Measurements from ENCODE around the gene LKAAEAR1. TPM values are rescaled to one million over a fixed set of nuclear protein-coding genes. Genes with fewer than 3 reads are reported as not detected.

LKAAEAR1 gene
- total RNA-seq, 1 donor from 2014 or later = not detected

DNA sequence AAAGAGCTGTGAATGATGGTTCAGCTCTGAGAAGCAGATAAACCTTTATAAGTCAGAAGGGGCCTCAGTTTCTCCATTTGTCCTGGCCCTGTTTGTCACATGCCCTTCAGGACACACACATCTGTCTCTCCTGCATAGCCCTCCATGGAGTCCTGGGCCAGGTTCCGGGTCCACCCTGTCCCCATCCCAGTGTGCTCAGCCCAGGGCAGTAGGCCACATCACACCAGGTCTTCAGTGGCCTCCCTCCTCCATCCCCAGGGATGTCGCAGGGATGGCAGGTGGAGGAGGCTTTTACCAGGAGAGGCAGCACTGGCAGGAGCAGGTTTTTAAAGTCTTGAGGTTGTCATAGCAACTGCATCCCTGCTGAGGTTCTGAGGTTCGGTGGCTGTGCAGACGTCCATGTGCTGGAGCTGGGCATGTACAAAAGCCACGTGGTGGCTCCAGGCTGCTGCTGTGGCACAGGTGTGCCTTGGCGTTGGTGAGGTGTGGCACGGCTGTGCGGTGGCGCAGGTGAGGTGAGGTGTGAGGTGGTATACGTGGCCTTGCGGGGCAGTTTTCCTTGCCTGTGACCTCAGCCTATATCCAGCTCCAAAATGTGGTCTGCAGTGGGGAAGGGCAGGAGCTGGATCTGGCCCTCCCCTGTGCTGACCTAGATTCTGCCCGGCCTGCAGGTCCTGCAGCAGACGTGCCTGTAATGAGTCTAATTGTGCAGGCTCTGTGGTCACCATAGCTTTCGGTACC lies 31.1 kb upstream of the LKAAEAR1 start:
- H3K36me3 Mint-ChIP-seq (ENCODE audit: low read depth) = no peaks in the 10 kb centered on the region
- no peak overlapping the region for H3K27ac Mint-ChIP-seq (ENCODE audit: unreplicated experiment)
- H3K4me3 Mint-ChIP-seq = no peak overlapping the region
- no peaks in the 10 kb centered on the region for H3K9me3 Mint-ChIP-seq
- peaks cover 5% of the 10 kb centered on the region for H3K4me1 Mint-ChIP-seq
- TF ChIP-seq, protein P1, sequence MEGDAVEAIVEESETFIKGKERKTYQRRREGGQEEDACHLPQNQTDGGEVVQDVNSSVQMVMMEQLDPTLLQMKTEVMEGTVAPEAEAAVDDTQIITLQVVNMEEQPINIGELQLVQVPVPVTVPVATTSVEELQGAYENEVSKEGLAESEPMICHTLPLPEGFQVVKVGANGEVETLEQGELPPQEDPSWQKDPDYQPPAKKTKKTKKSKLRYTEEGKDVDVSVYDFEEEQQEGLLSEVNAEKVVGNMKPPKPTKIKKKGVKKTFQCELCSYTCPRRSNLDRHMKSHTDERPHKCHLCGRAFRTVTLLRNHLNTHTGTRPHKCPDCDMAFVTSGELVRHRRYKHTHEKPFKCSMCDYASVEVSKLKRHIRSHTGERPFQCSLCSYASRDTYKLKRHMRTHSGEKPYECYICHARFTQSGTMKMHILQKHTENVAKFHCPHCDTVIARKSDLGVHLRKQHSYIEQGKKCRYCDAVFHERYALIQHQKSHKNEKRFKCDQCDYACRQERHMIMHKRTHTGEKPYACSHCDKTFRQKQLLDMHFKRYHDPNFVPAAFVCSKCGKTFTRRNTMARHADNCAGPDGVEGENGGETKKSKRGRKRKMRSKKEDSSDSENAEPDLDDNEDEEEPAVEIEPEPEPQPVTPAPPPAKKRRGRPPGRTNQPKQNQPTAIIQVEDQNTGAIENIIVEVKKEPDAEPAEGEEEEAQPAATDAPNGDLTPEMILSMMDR (conservative IDR thresholded peaks at IDR 0.05) = no peak
- H3K27me3 Mint-ChIP-seq (ENCODE audit: low read depth) = peaks cover under 1% of the 10 kb centered on the region
- no peak for DNase-seq (ENCODE audit: low read depth, low spot score)

DNA sequence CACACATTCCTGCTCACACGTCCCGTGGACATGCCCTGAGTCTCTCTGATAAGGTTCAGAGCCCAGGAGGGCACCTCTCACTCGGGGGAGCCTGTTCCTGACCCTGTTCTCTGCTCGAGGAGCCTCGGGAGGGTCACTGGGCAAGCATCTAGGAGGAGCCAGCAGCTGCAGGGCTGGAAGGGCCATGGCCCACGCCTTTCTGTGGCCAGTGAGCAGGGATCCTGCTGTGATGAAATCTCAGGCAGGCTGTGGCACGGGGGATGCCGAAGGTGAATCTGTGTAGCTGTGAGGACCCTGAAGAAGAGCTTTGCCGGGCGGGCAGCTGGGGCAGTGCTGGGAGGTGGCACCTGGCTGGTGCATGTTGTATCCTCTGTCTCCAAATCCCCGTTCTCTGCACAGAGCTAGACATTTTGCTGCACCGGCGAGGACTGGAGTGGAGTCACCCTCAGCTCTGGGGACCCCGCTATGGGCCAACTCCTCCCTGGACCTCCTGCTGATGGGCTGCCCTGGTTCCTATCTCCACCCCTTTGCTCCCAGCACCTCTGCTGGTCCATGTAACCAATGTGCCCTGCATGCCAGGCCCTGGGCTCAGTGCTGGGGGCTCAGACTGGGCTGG lies 30.3 kb upstream of the LKAAEAR1 start:
- no peaks in the 10 kb centered on the region for H3K27me3 Mint-ChIP-seq (ENCODE audit: low read depth)
- TF ChIP-seq, protein P1 (conservative IDR thresholded peaks at IDR 0.05) = no peak
- H3K36me3 Mint-ChIP-seq (ENCODE audit: low read depth) = no peaks in the 10 kb centered on the region
- H3K27ac Mint-ChIP-seq (ENCODE audit: unreplicated experiment) = no peak overlapping the region
- no peak overlapping the region for H3K4me3 Mint-ChIP-seq
- H3K9me3 Mint-ChIP-seq = no peaks in the 10 kb centered on the region
- no peak for DNase-seq (ENCODE audit: low read depth, low spot score)
- H3K4me1 Mint-ChIP-seq = no peaks in the 10 kb centered on the region

DNA sequence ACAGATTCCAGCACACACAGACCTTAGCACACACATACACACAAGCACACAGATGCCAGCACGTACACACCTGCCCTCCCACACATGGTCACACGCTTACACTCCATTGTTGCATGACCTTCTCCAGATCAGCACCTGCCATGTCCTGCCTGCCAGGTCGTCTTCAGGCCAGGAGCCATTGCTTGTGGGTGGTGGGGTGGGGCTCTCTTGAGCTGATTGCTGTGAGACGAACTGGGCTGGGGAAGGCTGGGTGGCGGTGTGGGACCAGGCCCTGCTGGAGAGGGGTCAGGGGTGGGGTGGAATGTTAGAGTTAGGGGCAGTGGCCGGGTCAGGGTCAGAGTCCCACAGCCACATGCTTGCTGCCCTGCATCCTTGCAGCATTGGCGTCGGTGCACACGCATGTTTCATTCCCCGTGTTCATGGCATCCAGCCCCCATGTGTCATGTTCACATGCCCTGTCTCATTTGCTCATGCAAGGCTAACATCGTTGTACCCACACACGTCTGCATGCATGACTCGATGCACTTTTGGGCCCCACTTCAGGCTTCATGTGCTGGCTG lies 29.7 kb upstream of the LKAAEAR1 start:
- no peak for DNase-seq (ENCODE audit: low read depth, low spot score)
- H3K27me3 Mint-ChIP-seq (ENCODE audit: low read depth) = no peaks in the 10 kb centered on the region
- H3K4me1 Mint-ChIP-seq = no peaks in the 10 kb centered on the region
- no peak overlapping the region for H3K4me3 Mint-ChIP-seq
- H3K27ac Mint-ChIP-seq (ENCODE audit: unreplicated experiment) = no peak overlapping the region
- no peaks in the 10 kb centered on the region for H3K9me3 Mint-ChIP-seq
- TF ChIP-seq, protein P1 (conservative IDR thresholded peaks at IDR 0.05) = no peak
- H3K36me3 Mint-ChIP-seq (ENCODE audit: low read depth) = no peaks in the 10 kb centered on the region

DNA sequence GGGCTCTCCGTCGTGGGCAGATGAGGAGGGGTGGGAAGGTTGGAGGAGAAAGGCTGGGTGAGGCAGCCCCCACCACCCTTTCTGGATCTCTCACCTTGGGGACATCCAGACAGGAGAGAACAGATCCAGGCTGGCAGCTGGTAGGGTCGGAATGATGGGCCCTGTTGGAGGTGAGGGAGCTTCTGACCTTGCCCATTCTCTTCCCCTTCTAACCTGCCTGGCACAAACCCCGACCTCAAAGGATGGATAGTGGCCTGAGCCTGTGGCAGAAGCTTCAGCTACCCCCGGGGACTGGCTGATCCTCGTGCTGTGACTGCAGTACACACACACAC lies 29.2 kb upstream of the LKAAEAR1 start:
- H3K9me3 Mint-ChIP-seq = no peaks in the 10 kb centered on the region
- H3K4me1 Mint-ChIP-seq = no peaks in the 10 kb centered on the region
- no peak overlapping the region for H3K27ac Mint-ChIP-seq (ENCODE audit: unreplicated experiment)
- H3K27me3 Mint-ChIP-seq (ENCODE audit: low read depth) = no peaks in the 10 kb centered on the region
- TF ChIP-seq, protein P1 (conservative IDR thresholded peaks at IDR 0.05) = no peak
- H3K36me3 Mint-ChIP-seq (ENCODE audit: low read depth) = no peaks in the 10 kb centered on the region
- no peak overlapping the region for H3K4me3 Mint-ChIP-seq
- DNase-seq (ENCODE audit: low read depth, low spot score) = no peak

DNA sequence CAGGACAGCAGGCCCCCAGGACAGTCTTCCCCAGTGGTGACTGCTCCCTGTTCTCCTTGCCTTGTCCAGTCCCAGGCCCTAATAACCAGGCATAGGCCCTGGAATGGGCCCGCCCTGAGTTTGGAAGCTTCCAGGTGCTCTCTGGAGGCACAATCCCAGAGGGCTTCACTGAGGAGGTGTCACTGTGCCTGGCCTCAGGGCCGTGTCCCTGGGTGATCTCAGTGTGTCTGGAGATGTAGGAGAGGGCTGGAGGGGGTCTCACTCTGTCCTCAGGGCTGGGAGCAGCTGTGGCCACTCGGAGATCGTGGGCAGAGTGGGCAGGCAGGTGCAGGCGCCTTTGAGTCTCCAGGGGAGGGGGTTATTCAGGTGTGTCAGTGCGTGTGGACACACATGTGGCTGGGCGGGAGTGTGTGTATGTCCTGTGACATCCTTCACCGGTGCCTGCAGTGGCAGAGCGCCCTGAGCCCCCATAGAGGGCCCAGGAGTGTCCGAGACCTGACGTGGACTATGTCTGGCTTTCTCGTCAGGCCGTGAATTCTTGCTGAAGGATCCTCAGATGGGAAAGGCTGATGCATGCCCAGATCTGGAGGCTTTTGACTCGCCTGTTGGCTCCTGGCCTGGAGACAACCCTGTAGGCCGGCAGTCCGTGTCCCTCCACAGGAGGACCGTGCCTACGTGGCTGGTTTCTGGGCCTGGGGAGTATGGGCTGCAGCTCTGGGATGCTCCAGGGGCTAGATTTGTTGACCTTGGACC lies 28.7 kb upstream of the LKAAEAR1 start:
- Mint-ChIP-seq H3K4me1 (no peaks in the 10 kb centered on the region), H3K27ac (ENCODE audit: unreplicated experiment) (peak overlapping the region; percentile 27), H3K27me3 (ENCODE audit: low read depth) (no peaks in the 10 kb centered on the region), H3K36me3 (ENCODE audit: low read depth) (no peaks in the 10 kb centered on the region), H3K9me3 (no peaks in the 10 kb centered on the region), H3K4me3 (no peak overlapping the region)
- TF ChIP-seq, protein P1 (conservative IDR thresholded peaks at IDR 0.05) = no peak
- DNase-seq (ENCODE audit: low read depth, low spot score) = no peak

All from neural crest cell (in vitro differentiated cells).